Mucosa of descending colon (tissue), 3 donors: ENCODE results near the gene SERPINA6. TPM values are rescaled to one million over a fixed set of nuclear protein-coding genes. Genes with fewer than 3 reads are reported as not detected.
"Not testable (repeated sequence)": the region's sequence is repeated elsewhere in the genome, so short reads cannot be mapped to it uniquely, and the experiment has no call there.

ENCODE experiments used
- ATAC-seq: fragments of 200-7000 bp; cut with Tn5 transposase; one replicate; pipeline ENCODE4 v1.9.1; 2020; ENCODE audit warnings: mild to moderate bottlenecking, moderate library complexity
- DNase-seq, 3 donors: peaks; one replicate each; pipeline ENCODE4 v3.0.0-alpha.2; 2020
- H3K36me3 ChIP-seq: fragments of 200-600 bp; one replicate; pipeline ENCODE4 v1.8.0; 2021; ENCODE audit warnings: low read depth, mild to moderate bottlenecking
- H3K4me1 ChIP-seq: fragments of 200-600 bp; one replicate; pipeline ENCODE4 v1.8.0; 2021; ENCODE audit warnings: low read depth, mild to moderate bottlenecking
- H3K4me3 ChIP-seq: fragments of 200-600 bp; one replicate; pipeline ENCODE4 v1.8.0; 2021; ENCODE audit warnings: mild to moderate bottlenecking
- H3K9me3 ChIP-seq: fragments of 200-600 bp; one replicate; pipeline ENCODE4 v1.8.0; 2021; ENCODE audit warnings: mild to moderate bottlenecking
- CTCF ChIP-seq: fragments of 200-600 bp; IDR thresholded peaks from one replicate; pipeline ENCODE4 v1.8.0; 2022; ENCODE audit warnings: antibody characterized with exemption, mild to moderate bottlenecking
- intact Hi-C, 2 donors: fragments of 100-400 bp; cut with DNase I in 1 of 2; cut with micrococcal nuclease in 1 of 2; formaldehyde crosslinking; loops; one replicate each; pipeline versions ENCODE4 v1.11.0 to v1.11.1; 2022; cut with DNase I, micrococcal nuclease
- total RNA-seq, 3 donors: library from RNA; stranded (reverse); fragmentation: NEBNext Ultra II Directional in 2 of 3; extraction: Animal tissue kit (Norgen Biotek cat#: 25700) in 2 of 3; gene quantifications; one replicate each; pipeline versions ENCODE4 v1.2.1 to v1.2.4, GENCODE V29; 2021 to 2023
- donor health status: DM: no; HTN: no; CAD: no; lungs with moderate emphysema.
- donor health status: DM: no; HTN: no; CAD: no.
- donor health status: DM: no; HTN: yes; CAD: no.

Gene SERPINA6
- total RNA-seq, 3 donors from 2014 or later = 0.44 to 4.7 (median 2.0) TPM

- DNase-seq (no peak), ATAC-seq (no peak)
- no peaks in the 10 kb centered on the region for H3K9me3 ChIP-seq
- H3K4me1 ChIP-seq = no peaks in the 10 kb centered on the region
- no peak for TF ChIP-seq CTCF
- H3K4me3 ChIP-seq = no peak overlapping the region
- intact Hi-C loops = no loop called here
- H3K36me3 ChIP-seq = no peaks in the 10 kb centered on the region
Observed at GRCh38 chr14:94267352-94267751, 55.8 kb downstream of the SERPINA6 start.

DNA sequence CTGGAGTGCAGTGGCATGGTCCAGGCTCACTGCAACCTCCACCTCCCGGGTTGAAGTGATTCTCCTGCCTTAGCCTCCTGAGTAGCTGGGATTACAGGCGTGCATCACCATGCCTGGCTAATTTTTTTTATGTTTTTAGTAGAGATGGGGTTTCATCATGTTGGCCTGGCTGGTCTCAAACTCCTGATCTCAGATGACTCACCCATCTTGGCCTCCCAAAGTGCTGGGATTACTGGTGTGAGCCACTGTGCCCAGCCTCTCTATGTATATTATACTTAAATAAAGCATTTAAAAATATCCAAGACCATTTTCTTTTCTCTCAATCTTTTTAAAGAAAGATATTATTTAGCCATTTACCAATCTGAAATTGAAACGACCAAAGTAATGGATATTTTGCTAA is 58.9 kb downstream of the SERPINA6 start:
- intact Hi-C loops, H3K4me3 ChIP-seq, H3K4me1 ChIP-seq, H3K9me3 ChIP-seq, ATAC-seq, DNase-seq, H3K36me3 ChIP-seq: not testable (repeated sequence)

Other genes starting within 250 kb of the SERPINA6 start
- gene DDX24, start 242.1 kb downstream of the SERPINA6 start, total RNA-seq = 100 to 1,000 TPM in 2 of 3 donors, 10 to 100 TPM in 1; 90.6 to 197 (median 107) TPM
- gene IFI27L1, start 242.0 kb downstream of the SERPINA6 start, total RNA-seq = 10 to 100 TPM; 19.9 to 29.9 (median 20.6) TPM
- gene IFI27, start 212.6 kb downstream of the SERPINA6 start, total RNA-seq = 1,000 to 10,000 TPM in 1 of 3 donors, 100 to 1,000 TPM in 2; 427 to 1,655 (median 710) TPM
- gene IFI27L2, start 193.7 kb downstream of the SERPINA6 start, total RNA-seq = 10 to 100 TPM; 22.4 to 25.5 (median 24.3) TPM
- gene PPP4R4, start 149.0 kb downstream of the SERPINA6 start, total RNA-seq = under 1 TPM in 1 of 3 donors, not detected in 2; 0.13 TPM
- gene SERPINA10, start 30.1 kb downstream of the SERPINA6 start, total RNA-seq = under 1 TPM; 0.09 to 0.34 (median 0.20) TPM
- not detected for gene SERPINA2, start 43.4 kb upstream of the SERPINA6 start, total RNA-seq
- gene SERPINA1, start 65.3 kb upstream of the SERPINA6 start, total RNA-seq = 100 to 1,000 TPM in 2 of 3 donors, 10 to 100 TPM in 1; 98.3 to 311 (median 225) TPM
- gene SERPINA11, start 129.5 kb upstream of the SERPINA6 start, total RNA-seq = not detected
- not detected for gene SERPINA9, start 152.9 kb upstream of the SERPINA6 start, total RNA-seq
- gene SERPINA12, start 186.1 kb upstream of the SERPINA6 start, total RNA-seq = not detected
- gene SERPINA4, start 238.1 kb upstream of the SERPINA6 start, total RNA-seq = not detected